Coronary artery (tissue), 2 donors: ENCODE measurements around the gene EPB41L2.
"Not testable (repeated sequence)": the region's sequence is repeated elsewhere in the genome, so short reads cannot be mapped to it uniquely, and the experiment has no call there.

Experiments
- DNase-seq: peaks from one replicate; pipeline ENCODE4 v3.0.0-alpha.2; 2017; ENCODE audit warnings: low spot score
- H3K27ac ChIP-seq, 2 donors: fragments of 200-600 bp; sonication (generic); one replicate each; pipeline ENCODE4 v1.5.1; 2016 to 2019
- H3K4me3 ChIP-seq: fragments of 200-600 bp; sonication (generic); 2 replicates; pipeline ENCODE4 v1.5.1; 2016; ENCODE audit warnings: mild to moderate bottlenecking, moderate library complexity
- CTCF ChIP-seq: fragments of 200-600 bp; sonication (generic); IDR thresholded peaks from one replicate; pipeline ENCODE4 v1.5.1; 2019; ENCODE audit warnings: antibody characterized with exemption

The EPB41L2 gene

GRCh38 chr6:130993292-130993765 lies 69.7 kb downstream of the EPB41L2 start:
- Histone ChIP-seq H3K4me3 (no peak overlapping the region), H3K27ac (no peak overlapping the region)
- DNase-seq: no peak
- no peak for TF ChIP-seq CTCF

- no peak for TF ChIP-seq CTCF
- no peak overlapping the region for H3K27ac ChIP-seq
- no peak for DNase-seq
- H3K4me3 ChIP-seq: no peak overlapping the region
Observed at GRCh38 chr6:130991422-130992137, 71.5 kb downstream of the EPB41L2 start.

- DNase-seq, H3K4me3 ChIP-seq, H3K27ac ChIP-seq: not testable (repeated sequence)
Observed at GRCh38 chr6:130987539-130987938, 75.5 kb downstream of the EPB41L2 start.

- no peak overlapping the region for H3K27ac ChIP-seq
- DNase-seq: no peak
Observed at GRCh38 chr6:130985115-130985514, 77.9 kb downstream of the EPB41L2 start.

GRCh38 chr6:130982941-130983456 lies 80.0 kb downstream of the EPB41L2 start:
- TF ChIP-seq CTCF: no peak
- no peak for DNase-seq

More at GRCh38 chr6:130985115-130985514, 77.9 kb downstream of the EPB41L2 start:
- H3K4me3 ChIP-seq: no peak overlapping the region
- no peak for TF ChIP-seq CTCF

GRCh38 chr6:130982135-130982534 lies 80.9 kb downstream of the EPB41L2 start:
- no peak overlapping the region for H3K27ac ChIP-seq
- DNase-seq: no peak
- H3K4me3 ChIP-seq: no peak overlapping the region
- TF ChIP-seq CTCF: no peak

More at GRCh38 chr6:130982941-130983456, 80.0 kb downstream of the EPB41L2 start:
- Histone ChIP-seq H3K27ac (no peak overlapping the region), H3K4me3 (no peak overlapping the region)

- Histone ChIP-seq H3K4me3 (no peak overlapping the region), H3K27ac (no peak overlapping the region)
- no peak for TF ChIP-seq CTCF
- DNase-seq: no peak
Observed at GRCh38 chr6:130981409-130981808, 81.6 kb downstream of the EPB41L2 start.
